CD4-positive, alpha-beta T cell (primary cell): ENCODE data around the gene CCDC116. TPM values are rescaled to one million over a fixed set of nuclear protein-coding genes. Genes with fewer than 3 reads are reported as not detected.
A peak's percentile ranks its signal among the peaks of the same experiment; 100 is the strongest.

Source experiments
- ATAC-seq: fragments of 200-7000 bp; cut with Tn5 transposase; one replicate; pipeline ENCODE4 v1.10.0; 2022; ENCODE audit warnings: mild to moderate bottlenecking; ENCODE audit not compliant: poor library complexity
- CTCF ChIA-PET: fragments of 350-600 bp; sonication (Branson Sonifier 250); formaldehyde crosslinking; loops from one replicate; lab custom pipeline; 2021; ENCODE audit warnings: antibody characterized with exemption, inconsistent platforms; lab: Charles Lee
- POLR2A ChIA-PET: fragments of 350-600 bp; sonication (Branson Sonifier 250); formaldehyde crosslinking; loops from one replicate; lab custom pipeline; 2021; ENCODE audit warnings: antibody characterized with exemption, inconsistent platforms; lab: Charles Lee
- DNase-seq, 14 experiments: peaks; one replicate each; pipeline ENCODE4 v3.0.0-alpha.2; 2013 to 2020; ENCODE audit warnings: mixed read lengths in 2 of 14
- H3K27ac ChIP-seq, 2 donors: one replicate each; pipeline versions ENCODE4 v1.5.1 to v1.7.0; 2013; ENCODE audit warnings: low read length in 2 of 2, low read depth in 1 of 2, mild to moderate bottlenecking in 1 of 2
- H3K27me3 ChIP-seq, 2 experiments: 1 replicate in 1 of 2; 2 replicates in 1 of 2; pipeline versions ENCODE4 v1.6.1 to v1.7.0; 2013; ENCODE audit warnings: low read length in 2 of 2, control low read depth in 1 of 2, mild to moderate bottlenecking in 1 of 2, moderate library complexity in 1 of 2; ENCODE audit not compliant: insufficient read depth in 2 of 2, control insufficient read depth in 1 of 2
- H3K36me3 ChIP-seq: one replicate; pipeline ENCODE4 v1.6.1; 2013; ENCODE audit warnings: low read length, control low read depth; ENCODE audit not compliant: insufficient read depth
- H3K4me1 ChIP-seq: one replicate; pipeline ENCODE4 v1.6.1; 2013; ENCODE audit warnings: low read length, control low read depth; ENCODE audit not compliant: insufficient read depth
- H3K4me3 ChIP-seq: one replicate; pipeline ENCODE4 v1.5.1; 2013; ENCODE audit warnings: mild to moderate bottlenecking, low read length, moderate library complexity
- H3K9me3 ChIP-seq, 2 experiments: 1 replicate in 1 of 2; 2 replicates in 1 of 2; pipeline versions ENCODE4 v1.6.1 to v1.7.0; 2013; ENCODE audit warnings: low read length in 2 of 2, mild to moderate bottlenecking in 2 of 2, control low read depth in 1 of 2, moderate library complexity in 1 of 2; ENCODE audit not compliant: control insufficient read depth in 1 of 2, insufficient read depth in 1 of 2
- H3K27ac Mint-ChIP-seq: one replicate; pipeline ENCODE4 v1.8.0; 2020; ENCODE audit warnings: mixed read lengths
- H3K27me3 Mint-ChIP-seq: one replicate; pipeline ENCODE4 v1.8.0; 2021; ENCODE audit warnings: mixed read lengths
- H3K36me3 Mint-ChIP-seq: one replicate; pipeline ENCODE4 v1.8.0; 2021; ENCODE audit warnings: low read depth, mixed read lengths
- H3K4me1 Mint-ChIP-seq: one replicate; pipeline ENCODE4 v1.8.0; 2021; ENCODE audit warnings: low read depth, mixed read lengths
- H3K4me3 Mint-ChIP-seq: one replicate; pipeline ENCODE4 v1.8.0; 2020; ENCODE audit warnings: mild to moderate bottlenecking, mixed read lengths
- H3K9me3 Mint-ChIP-seq: one replicate; pipeline ENCODE4 v1.8.0; 2020; ENCODE audit warnings: mixed read lengths
- intact Hi-C, 2 experiments: fragments of 100-400 bp; cut with DNase I in 1 of 2; cut with micrococcal nuclease in 1 of 2; formaldehyde crosslinking; loops; one replicate each; pipeline versions ENCODE4 v1.15.1 to v1.9.0; 2023 to 2025; cut with DNase I, micrococcal nuclease
- total RNA-seq, 174 experiments: library from RNA in 2 of 174; stranded (reverse) in 2 of 174; gene quantifications; one replicate each; pipeline ENCODE4 v1.2.3 and lab custom pipeline; 2021 to 2026
- TF ChIP-seq, protein P1 (sequence below): fragments of 200-600 bp; IDR thresholded peaks from one replicate; pipeline ENCODE4 v1.8.0; 2022; ENCODE audit warnings: antibody characterized with exemption, mild to moderate bottlenecking

CCDC116 gene
- total RNA-seq, 2 experiments from 2014 or later, result 0.14 to 0.20 TPM

DNA sequence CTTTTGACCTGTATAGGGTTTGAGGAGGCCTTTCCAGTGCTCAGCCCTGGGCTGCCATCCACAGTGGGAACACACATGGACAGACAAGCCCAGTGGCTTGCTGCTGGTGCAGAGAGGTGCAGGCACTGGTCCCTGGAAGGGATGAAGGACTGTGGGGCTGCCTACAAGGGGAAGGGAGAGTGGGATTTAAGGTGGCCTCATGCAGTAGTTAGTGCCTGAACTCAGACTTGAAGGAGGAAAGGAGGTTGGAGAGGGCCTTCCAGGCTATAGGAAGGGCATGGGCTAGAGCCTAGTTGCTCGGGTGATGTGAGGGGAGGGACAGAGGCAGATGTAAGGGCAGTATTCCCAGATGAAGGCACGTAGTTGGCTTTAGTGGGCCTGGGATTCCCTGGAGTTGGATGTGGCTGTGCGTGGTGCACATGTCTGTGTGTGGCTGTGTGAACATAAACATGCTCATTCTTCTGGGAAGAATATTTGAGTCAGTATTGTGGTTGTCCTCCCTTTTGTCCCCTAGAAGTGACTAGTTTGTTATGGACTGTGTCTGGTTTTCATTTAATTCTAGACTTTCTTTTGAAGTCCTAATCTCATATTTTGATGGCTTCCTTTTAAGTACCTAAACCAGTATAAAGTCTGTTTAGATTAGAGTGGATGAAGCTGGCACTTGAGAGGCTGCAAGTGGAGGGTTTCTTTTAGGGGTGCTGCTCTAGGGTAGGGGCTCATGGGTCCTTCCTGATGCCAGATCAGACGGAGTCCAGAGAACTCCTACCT is 21.2 kb upstream of the CCDC116 start:
- H3K36me3 ChIP-seq, result peaks cover 47% of the 10 kb centered on the region
- POLR2A ChIA-PET, result no interaction called here
- CTCF ChIA-PET, result interaction anchor here (3.4 kb wide), 1 partner anchor 18 kb away, joined by 9 read pairs; no protein-coding TSS in a partner anchor

DNA sequence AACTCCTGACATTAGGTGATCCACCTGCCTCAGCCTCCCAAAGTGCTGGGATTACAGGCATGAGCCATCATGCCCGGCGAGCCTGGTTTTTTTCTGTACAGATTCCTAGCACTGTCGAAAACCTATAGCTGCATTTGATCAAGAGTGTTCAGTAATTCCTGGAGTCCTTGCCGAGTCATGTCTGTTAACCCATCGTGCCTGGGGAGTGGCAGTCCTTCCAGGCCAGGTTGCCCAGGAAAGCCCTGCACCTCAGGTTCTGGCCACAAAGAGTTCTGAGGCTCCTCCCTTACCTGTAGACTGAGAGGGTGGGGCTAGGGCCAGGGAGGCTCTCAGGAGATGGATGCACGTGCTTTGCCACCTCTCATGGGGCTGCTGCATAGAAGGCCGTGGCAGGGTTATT is 19.7 kb upstream of the CCDC116 start:
- no peak overlapping the region for H3K27ac Mint-ChIP-seq
- H3K4me3 Mint-ChIP-seq, result no peak overlapping the region
- H3K36me3 Mint-ChIP-seq, result peaks cover 53% of the 10 kb centered on the region
- peaks cover 31% of the 10 kb centered on the region for H3K4me1 Mint-ChIP-seq
- peaks cover 4% of the 10 kb centered on the region for H3K4me1 ChIP-seq
- intact Hi-C loops, result no loop called here
- H3K27ac ChIP-seq, result no peak overlapping the region
- no peaks in the 10 kb centered on the region for H3K9me3 ChIP-seq
- ATAC-seq, result no peak
- CTCF ChIA-PET, result interaction anchor here (3.4 kb wide), 1 partner anchor 16 kb away, joined by 9 read pairs; no protein-coding TSS in a partner anchor
- TF ChIP-seq, protein P1, sequence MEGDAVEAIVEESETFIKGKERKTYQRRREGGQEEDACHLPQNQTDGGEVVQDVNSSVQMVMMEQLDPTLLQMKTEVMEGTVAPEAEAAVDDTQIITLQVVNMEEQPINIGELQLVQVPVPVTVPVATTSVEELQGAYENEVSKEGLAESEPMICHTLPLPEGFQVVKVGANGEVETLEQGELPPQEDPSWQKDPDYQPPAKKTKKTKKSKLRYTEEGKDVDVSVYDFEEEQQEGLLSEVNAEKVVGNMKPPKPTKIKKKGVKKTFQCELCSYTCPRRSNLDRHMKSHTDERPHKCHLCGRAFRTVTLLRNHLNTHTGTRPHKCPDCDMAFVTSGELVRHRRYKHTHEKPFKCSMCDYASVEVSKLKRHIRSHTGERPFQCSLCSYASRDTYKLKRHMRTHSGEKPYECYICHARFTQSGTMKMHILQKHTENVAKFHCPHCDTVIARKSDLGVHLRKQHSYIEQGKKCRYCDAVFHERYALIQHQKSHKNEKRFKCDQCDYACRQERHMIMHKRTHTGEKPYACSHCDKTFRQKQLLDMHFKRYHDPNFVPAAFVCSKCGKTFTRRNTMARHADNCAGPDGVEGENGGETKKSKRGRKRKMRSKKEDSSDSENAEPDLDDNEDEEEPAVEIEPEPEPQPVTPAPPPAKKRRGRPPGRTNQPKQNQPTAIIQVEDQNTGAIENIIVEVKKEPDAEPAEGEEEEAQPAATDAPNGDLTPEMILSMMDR, result no peak
- peaks cover 52% of the 10 kb centered on the region for H3K36me3 ChIP-seq
- no peak for DNase-seq
- no peaks in the 10 kb centered on the region for H3K27me3 Mint-ChIP-seq
- H3K27me3 ChIP-seq, result no peaks in the 10 kb centered on the region
- POLR2A ChIA-PET, result interaction anchor here (1.3 kb wide), 1 partner anchor 44 kb away, joined by 4 read pairs; no protein-coding TSS in a partner anchor
- no peaks in the 10 kb centered on the region for H3K9me3 Mint-ChIP-seq
- H3K4me3 ChIP-seq, result no peak overlapping the region

More for the DNA sequence above, 21.2 kb upstream of the CCDC116 start:
- Histone ChIP-seq H3K4me1 (peaks cover 12% of the 10 kb centered on the region), H3K27ac (no peak overlapping the region), H3K4me3 (no peak overlapping the region), H3K27me3 (no peaks in the 10 kb centered on the region), H3K9me3 (no peaks in the 10 kb centered on the region)
- Mint-ChIP-seq H3K36me3 (peaks cover 57% of the 10 kb centered on the region), H3K27me3 (no peaks in the 10 kb centered on the region), H3K27ac (peak overlapping the region; percentile 48), H3K4me3 (no peak overlapping the region), H3K4me1 (peaks cover 42% of the 10 kb centered on the region), H3K9me3 (no peaks in the 10 kb centered on the region)
- ATAC-seq (no peak), DNase-seq (no peak)
- TF ChIP-seq, protein P1, result no peak
- intact Hi-C loops, result no loop called here

DNA sequence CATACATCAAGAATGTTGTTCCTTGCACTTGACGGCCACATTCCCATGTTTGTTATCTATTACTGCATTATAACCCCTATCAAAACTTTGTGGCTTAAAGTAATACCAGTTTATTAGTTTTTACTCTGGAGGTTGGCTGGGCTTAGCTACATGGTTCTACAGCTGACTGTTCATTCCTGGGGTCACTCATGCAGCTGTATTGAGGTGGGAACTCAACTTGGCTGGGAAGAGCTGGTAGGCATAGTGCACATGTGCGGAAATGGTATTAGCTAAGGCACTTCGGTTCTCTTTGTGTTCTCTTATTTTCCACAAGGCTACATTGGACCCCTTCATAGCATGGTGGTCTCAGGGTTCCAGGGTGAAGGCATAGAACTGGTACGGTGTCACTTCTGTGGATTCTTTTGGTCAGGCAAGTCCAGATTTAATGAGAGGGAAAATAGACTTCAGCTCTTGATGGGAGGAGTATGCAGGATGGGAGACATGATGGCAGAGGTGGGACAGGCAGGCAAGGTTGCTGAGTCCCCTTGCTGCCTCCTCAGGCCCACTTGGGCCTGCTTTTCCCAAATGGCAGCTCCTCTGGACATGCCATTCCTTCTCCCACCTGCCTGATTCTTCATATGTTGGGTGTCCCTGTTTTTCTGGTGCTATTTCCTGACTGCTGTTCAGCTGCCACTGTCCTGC is 18.9 kb upstream of the CCDC116 start:
- no peaks in the 10 kb centered on the region for H3K9me3 ChIP-seq
- Mint-ChIP-seq H3K4me1 (peaks cover 27% of the 10 kb centered on the region), H3K27me3 (no peaks in the 10 kb centered on the region), H3K9me3 (no peaks in the 10 kb centered on the region), H3K36me3 (peaks cover 53% of the 10 kb centered on the region), H3K27ac (peak overlapping the region; percentile 55), H3K4me3 (no peak overlapping the region)
- ChIA-PET CTCF (interaction anchor here (1.3 to 3.4 kb wide), 2 partner anchors 16 to 33 kb away, joined by 3 to 9 read pairs; no protein-coding TSS in a partner anchor), POLR2A (no interaction called here)
- H3K27me3 ChIP-seq, result no peaks in the 10 kb centered on the region
- ATAC-seq, result no peak
- H3K4me1 ChIP-seq, result peaks cover 4% of the 10 kb centered on the region
- H3K36me3 ChIP-seq, result peaks cover 54% of the 10 kb centered on the region
- TF ChIP-seq, protein P1, result no peak
- no peak overlapping the region for H3K4me3 ChIP-seq
- no peak for DNase-seq
- intact Hi-C loops, result no loop called here
- H3K27ac ChIP-seq, result no peak overlapping the region
